ENCODE data around the gene STN1. TPM values are rescaled to one million over a fixed set of nuclear protein-coding genes. Genes with fewer than 3 reads are reported as not detected.

The STN1 gene
- total RNA-seq, 1 donor from 2014 or later: 27.7 TPM

Other genes starting within 250 kb of the STN1 start
- gene SH3PXD2A, start 62.6 kb downstream of the STN1 start, total RNA-seq: 1.7 and 8.2 TPM in 2 replicates
- 39.9 and 49.0 TPM in 2 replicates for gene SLK, start 49.0 kb upstream of the STN1 start, total RNA-seq
- 0.89 and 3.3 TPM in 2 replicates for gene COL17A1, start 167.7 kb upstream of the STN1 start, total RNA-seq
- 5.3 and 15.5 TPM in 2 replicates for gene SFR1, start 204.0 kb upstream of the STN1 start, total RNA-seq

All from renal cortical epithelial cell (primary cell).